ENCODE data around the gene MARF1. TPM values are rescaled to one million over a fixed set of nuclear protein-coding genes. Genes with fewer than 3 reads are reported as not detected.
"Not testable (repeated sequence)": the region's sequence is repeated elsewhere in the genome, so short reads cannot be mapped to it uniquely, and the experiment has no call there.

The MARF1 gene
- total RNA-seq, 1 donor from 2014 or later, result 16.7 TPM

DNA sequence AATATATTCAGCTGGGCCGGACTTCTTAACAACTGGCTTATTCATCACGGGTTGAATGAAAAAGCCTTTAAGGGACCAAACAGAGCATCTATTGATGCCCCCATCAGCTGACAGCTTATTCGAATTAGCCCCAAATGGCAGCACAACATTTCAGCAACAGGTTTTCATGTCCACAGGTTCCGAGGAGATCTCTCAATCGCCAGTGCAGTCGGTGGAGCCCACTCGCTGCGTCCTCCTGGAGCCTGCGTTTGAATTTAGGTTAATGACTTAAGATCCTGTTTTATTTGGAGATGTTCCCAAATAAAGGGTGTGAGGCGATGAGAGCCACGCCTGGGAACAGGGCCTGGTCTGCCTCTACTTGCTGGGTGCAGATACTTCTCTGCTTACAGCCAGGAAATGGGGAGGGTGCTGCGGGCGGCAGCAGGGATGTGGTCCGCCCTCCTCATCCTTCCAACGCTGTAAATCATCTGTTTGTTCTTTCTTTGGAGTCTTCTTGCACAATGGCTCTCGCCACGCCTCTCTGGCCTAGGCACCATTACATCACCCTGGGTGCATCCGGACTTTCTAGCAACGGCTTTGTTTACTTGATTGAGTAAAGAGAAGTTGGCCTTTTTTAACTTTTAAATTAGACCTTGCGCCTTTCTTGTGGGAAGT, 29.7 kb upstream of the MARF1 start:
- no peaks in the 10 kb centered on the region for H3K9me3 ChIP-seq (ENCODE audit: control insufficient read depth in 3 of 3, low read length in 3 of 3)
- H3K36me3 ChIP-seq (ENCODE audit: control insufficient read depth in 3 of 3, insufficient read depth in 3 of 3, low read length in 3 of 3), result peaks cover 9 to 17% (median 17%) of the 10 kb centered on the region in 3 donors
- no peaks in the 10 kb centered on the region for H3K27me3 ChIP-seq (ENCODE audit: control insufficient read depth in 3 of 3, insufficient read depth in 3 of 3, low read length in 3 of 3)
- H3K9ac ChIP-seq (ENCODE audit: low read depth in 1 of 3, low read length in 3 of 3), result peak overlapping the region in 2 of 3 donors; percentile 43 to 62
- H3K27ac ChIP-seq (ENCODE audit: low read depth, low read length), result peak overlapping the region; percentile 78
- H3K4me3 ChIP-seq (ENCODE audit: low read length in 3 of 3), result peak overlapping the region; percentile 13 to 40 (median 30)
- peaks cover 11 to 21% (median 13%) of the 10 kb centered on the region in 3 donors for H3K4me1 ChIP-seq (ENCODE audit: control insufficient read depth in 3 of 3, insufficient read depth in 3 of 3, low read length in 3 of 3)

DNA sequence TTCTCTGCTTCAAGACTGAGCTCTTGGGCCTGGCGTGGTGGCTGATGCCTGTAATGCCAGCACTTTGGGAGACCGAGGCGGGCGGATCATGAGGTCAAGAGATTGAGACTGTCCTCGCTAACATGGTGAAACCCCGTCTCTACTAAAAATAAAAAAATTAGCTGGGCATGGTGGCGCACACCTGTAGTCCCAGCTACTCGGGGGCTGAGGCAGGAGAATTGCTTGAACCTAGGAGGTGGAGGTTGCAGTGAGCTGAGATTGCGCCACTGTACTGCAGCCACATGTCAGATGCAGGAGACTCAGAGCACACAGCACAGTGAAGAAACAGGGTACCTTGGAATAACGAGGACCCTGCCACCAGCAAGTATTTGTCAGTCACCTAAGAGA, 29.2 kb upstream of the MARF1 start:
- H3K9ac ChIP-seq (ENCODE audit: low read depth in 1 of 3, low read length in 3 of 3), result peak overlapping the region in 2 of 3 donors; percentile 30 to 62

DNA sequence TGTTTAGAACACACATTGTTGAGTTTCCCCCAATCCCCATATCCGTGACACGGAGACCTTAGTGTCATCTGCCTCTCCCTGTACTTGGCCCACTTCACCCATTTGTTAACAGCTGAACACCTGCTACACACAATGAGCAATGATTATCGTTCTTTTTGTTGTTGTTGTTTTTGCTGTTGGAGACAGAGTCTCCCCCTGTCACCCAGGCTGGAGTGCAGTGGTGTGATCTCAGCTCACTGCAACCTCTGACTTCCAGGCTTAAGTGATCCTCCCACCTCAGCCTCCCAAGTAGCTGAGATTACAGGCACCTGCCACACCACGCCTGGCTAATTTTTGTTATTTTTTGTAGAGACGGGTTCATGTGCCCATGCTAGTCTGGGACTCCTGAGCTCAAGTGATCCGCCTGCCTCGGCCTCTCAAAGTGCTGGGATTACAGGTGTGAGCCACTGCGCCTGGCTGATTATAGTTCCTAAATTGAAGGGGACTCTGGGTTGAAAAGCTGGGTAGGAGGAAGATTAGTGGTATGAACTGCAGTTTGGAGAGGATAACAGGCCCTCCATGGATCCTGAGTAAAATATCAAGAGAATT, 28.7 kb upstream of the MARF1 start:
- Histone ChIP-seq H3K4me1 (ENCODE audit: control insufficient read depth in 3 of 3, insufficient read depth in 3 of 3, low read length in 3 of 3) (peaks cover 11 to 21% (median 13%) of the 10 kb centered on the region in 3 donors), H3K36me3 (ENCODE audit: control insufficient read depth in 3 of 3, insufficient read depth in 3 of 3, low read length in 3 of 3) (peaks cover 14 to 25% (median 17%) of the 10 kb centered on the region in 3 donors), H3K9me3 (ENCODE audit: control insufficient read depth in 3 of 3, low read length in 3 of 3) (no peaks in the 10 kb centered on the region), H3K27ac (ENCODE audit: low read depth, low read length) (peak overlapping the region; percentile 78), H3K4me3 (ENCODE audit: low read length in 3 of 3) (no peak overlapping the region), H3K9ac (ENCODE audit: low read depth in 1 of 3, low read length in 3 of 3) (no peak overlapping the region), H3K27me3 (ENCODE audit: control insufficient read depth in 3 of 3, insufficient read depth in 3 of 3, low read length in 3 of 3) (no peaks in the 10 kb centered on the region)

More for the DNA sequence above, 29.2 kb upstream of the MARF1 start:
- H3K36me3 ChIP-seq (ENCODE audit: control insufficient read depth in 3 of 3, insufficient read depth in 3 of 3, low read length in 3 of 3), result peaks cover 11 to 20% (median 16%) of the 10 kb centered on the region in 3 donors
- not testable (repeated sequence) for H3K9me3 ChIP-seq (ENCODE audit: control insufficient read depth in 3 of 3, low read length in 3 of 3); H3K4me3 ChIP-seq (ENCODE audit: low read length in 3 of 3); H3K27me3 ChIP-seq (ENCODE audit: control insufficient read depth in 3 of 3, insufficient read depth in 3 of 3, low read length in 3 of 3)
- peak overlapping the region; percentile 78 for H3K27ac ChIP-seq (ENCODE audit: low read depth, low read length)
- peaks cover 11 to 21% (median 13%) of the 10 kb centered on the region in 3 donors for H3K4me1 ChIP-seq (ENCODE audit: control insufficient read depth in 3 of 3, insufficient read depth in 3 of 3, low read length in 3 of 3)

DNA sequence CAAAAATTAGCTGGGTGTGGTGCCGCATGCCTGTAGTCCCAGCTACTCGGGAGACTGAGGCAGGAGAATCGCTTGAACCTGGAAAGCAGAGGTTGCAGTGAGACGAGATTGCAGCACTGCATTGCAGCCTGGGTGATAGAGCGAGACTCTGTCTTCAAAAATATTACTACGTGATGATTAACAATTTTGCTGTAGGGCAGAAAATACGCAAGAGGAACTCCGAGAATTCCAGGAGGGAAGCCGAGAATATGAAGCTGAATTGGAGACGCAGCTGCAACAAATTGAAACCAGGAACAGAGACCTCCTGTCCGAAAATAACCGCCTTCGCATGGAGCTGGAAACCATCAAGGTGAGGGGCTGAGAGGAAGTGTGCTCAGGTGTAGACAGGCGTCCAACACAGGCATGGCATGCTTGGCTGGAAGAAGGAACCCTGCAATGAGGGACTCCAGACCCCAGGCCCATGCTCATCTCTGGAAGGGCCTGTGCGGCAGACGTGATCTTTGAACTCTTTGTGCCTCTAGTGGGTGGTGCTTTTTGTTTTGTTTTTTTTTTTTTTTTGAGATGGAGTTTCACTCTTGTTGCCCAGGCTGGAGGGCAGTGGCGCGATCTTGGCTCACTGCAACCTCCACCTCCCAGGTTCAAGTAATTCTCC, 24.3 kb upstream of the MARF1 start:
- H3K4me1 ChIP-seq (ENCODE audit: control insufficient read depth in 3 of 3, insufficient read depth in 3 of 3, low read length in 3 of 3), result peaks cover under 1 to 2% (median under 1%) of the 10 kb centered on the region in 3 donors
- H3K9ac ChIP-seq (ENCODE audit: low read depth in 1 of 3, low read length in 3 of 3), result no peak overlapping the region
- H3K36me3 ChIP-seq (ENCODE audit: control insufficient read depth in 3 of 3, insufficient read depth in 3 of 3, low read length in 3 of 3), result peaks cover 23 to 30% (median 29%) of the 10 kb centered on the region in 3 donors

DNA sequence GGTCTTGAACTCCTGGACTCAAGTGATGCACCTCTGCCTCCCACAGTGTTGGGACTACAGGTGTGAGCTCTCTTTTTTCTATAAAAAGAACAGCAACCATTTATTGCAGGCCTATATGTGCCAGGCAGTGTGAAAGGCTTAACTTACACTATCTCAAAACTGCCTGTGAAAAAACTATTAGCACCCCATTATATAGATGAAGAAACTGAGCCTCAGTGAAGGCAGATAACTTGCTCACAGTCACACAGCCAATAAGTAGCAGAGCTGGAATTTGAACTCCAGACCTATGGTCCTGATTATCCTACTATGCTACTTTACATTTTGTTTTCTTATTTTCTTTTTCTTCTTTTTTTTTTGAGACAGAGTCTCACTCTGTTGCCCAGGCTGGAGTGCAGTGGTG, 22.2 kb upstream of the MARF1 start:
- H3K4me3 ChIP-seq (ENCODE audit: low read length in 3 of 3), result no peak overlapping the region
- no peak overlapping the region for H3K9ac ChIP-seq (ENCODE audit: low read depth in 1 of 3, low read length in 3 of 3)
- H3K4me1 ChIP-seq (ENCODE audit: control insufficient read depth in 3 of 3, insufficient read depth in 3 of 3, low read length in 3 of 3), result no peaks in the 10 kb centered on the region
- no peaks in the 10 kb centered on the region for H3K9me3 ChIP-seq (ENCODE audit: control insufficient read depth in 3 of 3, low read length in 3 of 3)
- peaks cover 23 to 25% (median 24%) of the 10 kb centered on the region in 3 donors for H3K36me3 ChIP-seq (ENCODE audit: control insufficient read depth in 3 of 3, insufficient read depth in 3 of 3, low read length in 3 of 3)
- H3K27me3 ChIP-seq (ENCODE audit: control insufficient read depth in 3 of 3, insufficient read depth in 3 of 3, low read length in 3 of 3), result no peaks in the 10 kb centered on the region
- H3K27ac ChIP-seq (ENCODE audit: low read depth, low read length), result no peak overlapping the region

More for the DNA sequence above, 24.3 kb upstream of the MARF1 start:
- Histone ChIP-seq H3K4me3 (ENCODE audit: low read length in 3 of 3) (no peak overlapping the region), H3K27me3 (ENCODE audit: control insufficient read depth in 3 of 3, insufficient read depth in 3 of 3, low read length in 3 of 3) (no peaks in the 10 kb centered on the region), H3K9me3 (ENCODE audit: control insufficient read depth in 3 of 3, low read length in 3 of 3) (no peaks in the 10 kb centered on the region), H3K27ac (ENCODE audit: low read depth, low read length) (no peak overlapping the region)

DNA sequence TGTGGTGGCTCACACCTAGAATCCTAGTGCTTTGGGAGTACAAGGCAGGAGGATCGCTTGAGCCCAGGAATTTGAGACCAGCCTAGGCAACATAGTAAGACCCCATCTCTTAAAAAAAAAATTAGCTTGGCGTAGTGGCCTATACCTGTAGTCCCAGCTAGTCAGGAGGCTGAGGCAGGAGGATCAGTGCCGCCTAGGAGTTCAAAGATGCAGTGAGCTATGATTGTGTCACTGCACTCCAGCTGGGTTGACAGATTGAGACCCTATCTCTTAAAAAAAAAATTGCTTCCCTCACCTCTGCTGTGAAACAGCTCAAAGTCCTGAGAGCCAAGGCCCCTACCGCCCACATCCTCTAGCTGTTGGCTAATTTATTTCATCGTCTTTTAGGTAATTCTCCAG, 17.2 kb upstream of the MARF1 start:
- Histone ChIP-seq H3K4me1 (ENCODE audit: control insufficient read depth in 3 of 3, insufficient read depth in 3 of 3, low read length in 3 of 3) (no peaks in the 10 kb centered on the region), H3K4me3 (ENCODE audit: low read length in 3 of 3) (no peak overlapping the region), H3K9ac (ENCODE audit: low read depth in 1 of 3, low read length in 3 of 3) (no peak overlapping the region), H3K36me3 (ENCODE audit: control insufficient read depth in 3 of 3, insufficient read depth in 3 of 3, low read length in 3 of 3) (peaks cover 0 to 4% (median 3%) of the 10 kb centered on the region in 3 donors), H3K27ac (ENCODE audit: low read depth, low read length) (no peak overlapping the region), H3K9me3 (ENCODE audit: control insufficient read depth in 3 of 3, low read length in 3 of 3) (no peaks in the 10 kb centered on the region), H3K27me3 (ENCODE audit: control insufficient read depth in 3 of 3, insufficient read depth in 3 of 3, low read length in 3 of 3) (no peaks in the 10 kb centered on the region)

DNA sequence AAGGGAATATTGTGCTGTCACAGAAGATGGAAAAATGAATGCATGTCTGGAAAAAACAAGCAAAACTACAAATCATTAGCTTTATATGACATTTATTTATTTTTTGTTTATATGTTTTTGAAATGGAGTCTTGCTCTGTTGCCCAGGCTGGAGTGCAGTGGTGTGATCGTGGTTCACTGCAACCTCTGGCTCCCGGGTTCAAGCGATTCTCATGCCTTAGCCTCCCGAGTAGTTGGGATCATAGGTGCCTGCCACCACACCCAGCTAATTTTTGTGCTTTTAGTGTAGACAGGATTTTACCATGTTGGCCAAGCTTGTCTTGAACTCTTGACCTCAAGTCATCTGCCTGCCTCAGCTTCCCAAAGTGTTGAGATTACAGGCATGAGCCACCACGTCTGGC, 15.6 kb upstream of the MARF1 start:
- H3K27ac ChIP-seq (ENCODE audit: low read depth, low read length), result no peak overlapping the region
- no peaks in the 10 kb centered on the region for H3K9me3 ChIP-seq (ENCODE audit: control insufficient read depth in 3 of 3, low read length in 3 of 3)
- H3K27me3 ChIP-seq (ENCODE audit: control insufficient read depth in 3 of 3, insufficient read depth in 3 of 3, low read length in 3 of 3), result no peaks in the 10 kb centered on the region
- no peaks in the 10 kb centered on the region for H3K4me1 ChIP-seq (ENCODE audit: control insufficient read depth in 3 of 3, insufficient read depth in 3 of 3, low read length in 3 of 3)
- H3K36me3 ChIP-seq (ENCODE audit: control insufficient read depth in 3 of 3, insufficient read depth in 3 of 3, low read length in 3 of 3), result no peaks in the 10 kb centered on the region
- H3K4me3 ChIP-seq (ENCODE audit: low read length in 3 of 3), result no peak overlapping the region
- H3K9ac ChIP-seq (ENCODE audit: low read depth in 1 of 3, low read length in 3 of 3), result no peak overlapping the region

DNA sequence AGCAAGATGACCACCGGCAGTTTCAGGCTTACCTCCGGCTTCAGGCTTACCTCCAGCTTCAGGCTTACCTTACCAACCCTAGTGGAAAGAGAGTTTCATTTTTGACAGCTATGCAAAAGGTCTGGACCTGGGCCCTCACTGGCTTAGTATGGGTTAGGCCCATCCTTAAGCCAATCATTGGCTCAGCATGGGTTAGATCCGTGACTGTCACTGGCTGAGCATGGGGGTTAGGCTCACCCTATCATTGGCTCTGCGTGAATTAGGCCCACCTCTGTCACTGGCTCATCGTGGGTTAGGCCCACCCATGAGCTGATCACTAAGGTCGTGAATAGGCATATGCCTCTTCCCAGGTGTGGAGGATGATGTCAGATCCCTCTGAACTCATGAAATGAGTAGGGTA, 15.2 kb upstream of the MARF1 start:
- Histone ChIP-seq H3K9me3 (ENCODE audit: control insufficient read depth in 3 of 3, low read length in 3 of 3) (no peaks in the 10 kb centered on the region), H3K9ac (ENCODE audit: low read depth in 1 of 3, low read length in 3 of 3) (no peak overlapping the region), H3K27me3 (ENCODE audit: control insufficient read depth in 3 of 3, insufficient read depth in 3 of 3, low read length in 3 of 3) (no peaks in the 10 kb centered on the region), H3K36me3 (ENCODE audit: control insufficient read depth in 3 of 3, insufficient read depth in 3 of 3, low read length in 3 of 3) (no peaks in the 10 kb centered on the region), H3K4me3 (ENCODE audit: low read length in 3 of 3) (no peak overlapping the region), H3K27ac (ENCODE audit: low read depth, low read length) (no peak overlapping the region), H3K4me1 (ENCODE audit: control insufficient read depth in 3 of 3, insufficient read depth in 3 of 3, low read length in 3 of 3) (no peaks in the 10 kb centered on the region)

DNA sequence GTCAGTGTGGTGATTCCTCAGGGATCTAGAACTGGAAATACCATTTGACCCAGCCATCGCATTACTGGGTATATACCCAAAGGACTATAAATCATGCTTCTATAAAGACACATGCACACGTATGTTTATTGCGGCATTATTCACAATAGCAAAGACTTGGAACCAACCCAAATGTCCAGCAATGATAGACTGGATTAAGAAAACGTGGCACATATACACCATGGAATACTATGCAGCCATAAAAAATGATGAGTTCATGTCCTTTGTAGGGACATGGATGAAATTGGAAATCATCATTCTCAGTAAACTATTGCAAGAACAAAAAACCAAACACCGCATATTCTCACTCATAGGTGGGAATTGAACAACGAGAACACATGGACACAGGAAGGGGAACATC, 12.6 kb upstream of the MARF1 start:
- not testable (repeated sequence) for H3K27me3 ChIP-seq (ENCODE audit: control insufficient read depth in 3 of 3, insufficient read depth in 3 of 3, low read length in 3 of 3); H3K4me3 ChIP-seq (ENCODE audit: low read length in 3 of 3); H3K27ac ChIP-seq (ENCODE audit: low read depth, low read length); H3K9me3 ChIP-seq (ENCODE audit: control insufficient read depth in 3 of 3, low read length in 3 of 3); H3K9ac ChIP-seq (ENCODE audit: low read depth in 1 of 3, low read length in 3 of 3); H3K4me1 ChIP-seq (ENCODE audit: control insufficient read depth in 3 of 3, insufficient read depth in 3 of 3, low read length in 3 of 3); H3K36me3 ChIP-seq (ENCODE audit: control insufficient read depth in 3 of 3, insufficient read depth in 3 of 3, low read length in 3 of 3)

DNA sequence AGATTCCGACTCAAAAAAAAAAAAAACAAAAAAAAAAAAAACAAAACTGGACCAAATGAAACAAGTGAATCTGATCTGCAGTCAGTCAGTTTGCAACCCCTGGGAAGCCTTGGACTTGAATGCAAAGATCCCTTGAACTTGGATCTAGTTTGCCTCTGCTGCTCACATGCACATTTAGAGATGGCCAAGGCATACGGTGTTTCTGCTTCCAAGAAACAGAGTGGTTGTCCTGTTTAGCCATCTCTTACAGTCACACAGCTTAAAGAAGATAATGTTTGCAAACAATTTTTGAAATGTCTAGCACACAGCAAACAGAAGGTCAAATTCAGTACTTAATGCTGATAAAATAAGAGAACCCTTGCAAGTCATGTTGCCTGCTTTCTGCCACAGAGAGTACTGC, 11.6 kb upstream of the MARF1 start:
- Histone ChIP-seq H3K9ac (ENCODE audit: low read depth in 1 of 3, low read length in 3 of 3) (no peak overlapping the region), H3K4me3 (ENCODE audit: low read length in 3 of 3) (no peak overlapping the region), H3K4me1 (ENCODE audit: control insufficient read depth in 3 of 3, insufficient read depth in 3 of 3, low read length in 3 of 3) (peaks cover 5 to 10% (median 8%) of the 10 kb centered on the region in 3 donors), H3K27me3 (ENCODE audit: control insufficient read depth in 3 of 3, insufficient read depth in 3 of 3, low read length in 3 of 3) (no peaks in the 10 kb centered on the region), H3K9me3 (ENCODE audit: control insufficient read depth in 3 of 3, low read length in 3 of 3) (no peaks in the 10 kb centered on the region), H3K27ac (ENCODE audit: low read depth, low read length) (no peak overlapping the region), H3K36me3 (ENCODE audit: control insufficient read depth in 3 of 3, insufficient read depth in 3 of 3, low read length in 3 of 3) (peaks cover 2 to 3% (median 2%) of the 10 kb centered on the region in 3 donors)

All from skeletal muscle tissue (tissue), 4 donors.